T47D (cell line): ENCODE measurements around the gene MALRD1.
"Not testable (repeated sequence)": the region's sequence is repeated elsewhere in the genome, so short reads cannot be mapped to it uniquely, and the experiment has no call there.

Source experiments
- DNase-seq, 2 experiments: peaks; one replicate each; pipeline versions ENCODE4 v3.0.0 to v3.0.0-alpha.2; 2011 to 2012; ENCODE audit warnings: low read depth in 1 of 2, low spot score in 1 of 2
- JUND ChIP-seq: IDR thresholded peaks from 2 replicates; pipeline ENCODE4 v1.6.1; 2012; ENCODE audit warnings: low read depth
- in situ Hi-C: cut with HindIII; loops from 2 replicates; pipeline ENCODE4 v1.10.0; 2016; ENCODE audit warnings: low sequenced_read_pairs, low pct_unique_long_range_greater_than_20kb

The MALRD1 gene

DNA sequence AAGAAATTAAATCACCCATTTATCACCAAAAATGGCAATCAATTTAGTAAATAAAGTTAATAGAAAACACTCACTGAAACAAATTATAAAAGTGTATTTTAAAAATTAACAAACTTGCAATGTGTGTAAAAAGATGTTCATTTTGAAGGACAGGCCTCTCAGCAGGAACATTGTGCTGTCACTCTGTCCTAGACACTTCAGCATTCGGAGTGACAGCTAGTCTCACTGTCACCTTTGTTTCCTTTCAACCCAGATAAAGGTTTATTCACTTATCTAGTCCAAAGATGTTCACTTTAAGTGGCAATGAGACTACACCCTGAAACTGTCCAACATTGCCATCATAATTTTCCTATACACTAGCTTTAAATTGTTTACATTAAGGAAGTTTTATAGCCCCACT, 675.7 kb downstream of the MALRD1 start:
- DNase-seq = no peak
- in situ Hi-C loops = no loop called here
- no peak for TF ChIP-seq JUND

DNA sequence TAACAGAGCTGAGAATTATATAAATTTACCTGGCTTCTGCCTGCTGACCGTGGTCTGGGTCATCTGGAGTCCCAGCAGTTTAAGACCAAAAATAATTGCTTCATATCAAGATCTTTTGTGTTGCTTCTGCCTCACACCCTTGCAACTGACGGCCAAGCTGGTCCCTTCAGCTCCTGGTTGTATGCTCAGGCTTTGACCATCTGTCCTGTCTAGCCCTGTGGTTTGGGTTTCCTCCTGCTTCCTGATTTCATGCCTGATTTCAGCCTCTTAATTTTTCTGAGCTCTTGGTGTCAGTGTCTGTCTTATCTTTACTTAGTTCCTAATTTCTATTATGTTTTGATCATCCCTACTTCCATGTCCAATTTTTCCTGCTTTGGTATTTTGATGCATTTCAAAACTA, 679.8 kb downstream of the MALRD1 start:
- in situ Hi-C loops = no loop called here
- TF ChIP-seq JUND = no peak
- DNase-seq = no peak

DNA sequence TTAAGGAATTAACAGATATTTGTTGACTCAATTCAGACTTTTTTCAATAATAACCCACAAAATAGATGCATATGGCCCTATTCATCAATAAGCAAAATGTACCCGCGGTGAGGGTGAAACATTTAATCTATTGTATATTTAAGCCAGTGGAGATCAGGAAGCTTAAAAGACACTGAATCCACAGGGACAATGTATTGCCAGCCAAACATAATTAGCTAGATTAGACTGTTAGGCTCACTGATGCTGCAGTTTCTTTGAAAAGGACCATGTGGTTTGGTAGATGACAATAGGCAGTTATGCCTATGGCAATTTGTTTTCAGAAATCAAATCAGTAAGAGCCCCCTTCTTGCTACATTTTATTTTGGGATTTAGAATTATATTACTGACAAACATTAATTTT, 680.4 kb downstream of the MALRD1 start:
- DNase-seq = no peak
- TF ChIP-seq JUND = no peak
- in situ Hi-C loops = no loop called here

- TF ChIP-seq JUND = no peak
- no peak for DNase-seq
- in situ Hi-C loops = no loop called here
Measured at GRCh38 chr10:19730167-19730906, 681.7 kb downstream of the MALRD1 start.

DNA sequence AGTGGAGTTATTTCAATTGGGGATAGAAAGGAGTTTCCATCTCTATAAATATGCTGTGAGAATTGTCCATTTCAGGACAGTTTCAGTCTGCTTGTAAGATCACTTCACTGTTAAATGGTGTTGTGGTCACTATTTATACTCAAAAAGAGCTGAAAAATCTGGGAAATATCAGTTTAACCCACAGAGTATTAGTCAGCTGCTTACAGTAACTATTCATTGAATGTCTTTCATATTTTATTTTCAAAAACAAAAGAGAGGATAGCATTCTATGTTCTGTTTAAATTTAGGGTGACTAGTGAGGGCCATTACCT, 682.3 kb downstream of the MALRD1 start:
- in situ Hi-C loops = no loop called here
- no peak for DNase-seq

GRCh38 chr10:19731560-19731959, 683.0 kb downstream of the MALRD1 start:
- no peak for DNase-seq
- in situ Hi-C loops = no loop called here
- TF ChIP-seq JUND = no peak

More for the DNA sequence above, 682.3 kb downstream of the MALRD1 start:
- TF ChIP-seq JUND = no peak

DNA sequence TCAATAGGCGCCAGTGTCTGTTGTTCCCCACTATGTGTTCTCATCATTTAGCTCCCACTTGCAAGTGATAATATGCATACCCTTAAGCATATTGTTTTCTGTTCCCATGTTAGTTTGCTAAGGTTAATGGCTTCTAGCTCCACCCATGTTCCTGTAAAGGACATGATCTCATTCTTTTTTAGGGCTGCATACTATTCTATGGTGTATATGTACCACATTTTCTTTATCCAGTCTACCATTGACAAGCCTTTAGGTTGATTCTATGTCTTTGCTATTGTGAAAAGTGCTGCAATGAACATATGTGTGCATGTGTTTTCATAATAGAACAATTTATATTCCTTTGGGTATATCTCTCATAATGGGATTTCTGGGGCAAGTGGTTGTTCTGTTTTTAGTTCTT, 689.8 kb downstream of the MALRD1 start:
- no peak for TF ChIP-seq JUND
- in situ Hi-C loops = no loop called here

GRCh38 chr10:19739232-19739631, 690.6 kb downstream of the MALRD1 start:
- in situ Hi-C loops, DNase-seq: not testable (repeated sequence)

More for the DNA sequence above, 689.8 kb downstream of the MALRD1 start:
- no peak for DNase-seq

DNA sequence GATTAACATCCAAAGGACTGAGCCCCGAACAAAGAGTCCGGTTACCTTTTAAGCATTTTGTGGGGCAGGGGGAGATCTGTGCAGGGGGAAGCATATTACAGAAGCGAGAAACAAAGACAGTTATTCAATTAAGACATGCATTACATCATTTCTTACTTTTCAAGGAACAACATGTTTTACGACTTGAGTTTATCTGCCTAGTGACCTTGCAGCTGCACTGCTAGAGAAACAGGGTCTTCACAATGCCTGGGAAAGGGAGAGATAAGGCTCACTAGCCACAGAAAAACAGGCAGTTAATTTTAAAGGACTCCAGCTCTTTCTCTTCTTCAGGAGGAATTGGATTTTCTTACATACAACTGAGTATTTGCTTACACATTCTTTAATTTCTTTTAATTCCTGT, 693.5 kb downstream of the MALRD1 start:
- in situ Hi-C loops, DNase-seq: not testable (repeated sequence)

- DNase-seq = peak in 1 of 2 experiments; percentile 54
- in situ Hi-C loops = no loop called here
- no peak for TF ChIP-seq JUND
Measured at GRCh38 chr10:19745672-19746071, 697.1 kb downstream of the MALRD1 start.

GRCh38 chr10:19749185-19749729, 700.7 kb downstream of the MALRD1 start:
- in situ Hi-C loops = no loop called here
- DNase-seq = no peak

GRCh38 chr10:19750972-19751371, 702.4 kb downstream of the MALRD1 start:
- in situ Hi-C loops = no loop called here
- no peak for TF ChIP-seq JUND
- no peak for DNase-seq

More at GRCh38 chr10:19749185-19749729, 700.7 kb downstream of the MALRD1 start:
- no peak for TF ChIP-seq JUND

DNA sequence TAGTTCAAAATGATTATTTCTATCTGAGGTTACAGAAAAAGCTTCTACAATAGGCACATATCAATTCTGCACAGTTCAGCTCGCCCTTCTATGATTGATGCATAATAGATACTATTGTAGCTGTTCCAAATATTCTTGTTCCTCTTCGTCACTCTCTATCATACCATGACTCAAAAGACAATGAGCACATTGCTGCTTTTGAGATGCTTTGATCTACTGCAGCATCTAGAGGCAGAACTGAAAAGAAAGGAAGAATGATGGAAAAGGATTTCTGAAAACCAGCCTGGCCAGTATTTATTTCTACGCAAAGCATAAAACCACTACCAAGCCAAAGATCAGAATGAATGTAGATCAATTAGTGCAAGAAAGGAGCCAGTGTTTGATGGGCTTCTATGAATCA, 708.3 kb downstream of the MALRD1 start:
- no peak for DNase-seq
- no peak for TF ChIP-seq JUND
- in situ Hi-C loops = no loop called here

- TF ChIP-seq JUND = no peak
- in situ Hi-C loops = no loop called here
Measured at GRCh38 chr10:19762026-19762425, 713.4 kb downstream of the MALRD1 start.

More at GRCh38 chr10:19762026-19762425, 713.4 kb downstream of the MALRD1 start:
- DNase-seq = no peak
